ENCODE results near the gene CADM1.
"Not testable (repeated sequence)": the region's sequence is repeated elsewhere in the genome, so short reads cannot be mapped to it uniquely, and the experiment has no call there.

The CADM1 gene

GRCh38 chr11:115476463-115477286 lies 27.5 kb downstream of the CADM1 start:
- DNase-seq = no peak

GRCh38 chr11:115475564-115475963 lies 28.7 kb downstream of the CADM1 start:
- DNase-seq = no peak

GRCh38 chr11:115474306-115474705 lies 29.9 kb downstream of the CADM1 start:
- not testable (repeated sequence) for DNase-seq

DNA sequence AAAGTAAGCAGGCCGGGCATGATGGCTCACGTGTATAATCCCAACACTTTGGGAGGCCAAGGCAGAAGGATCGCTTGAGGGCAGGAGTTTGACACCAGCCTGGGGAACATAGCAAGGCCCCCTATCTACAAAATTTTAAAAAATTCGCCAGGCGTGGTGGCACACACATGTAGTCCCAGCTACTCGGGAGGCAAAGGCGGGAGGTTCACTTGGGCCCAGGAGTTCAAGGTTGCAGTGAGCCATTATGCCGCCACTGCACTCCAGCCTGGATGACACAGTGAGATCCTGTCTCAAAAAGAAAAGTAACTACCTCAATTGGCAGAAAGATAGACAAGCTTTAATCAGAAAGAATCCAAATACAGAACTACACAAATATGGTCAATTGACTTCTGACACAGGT lies 31.0 kb downstream of the CADM1 start:
- DNase-seq = no peak

DNA sequence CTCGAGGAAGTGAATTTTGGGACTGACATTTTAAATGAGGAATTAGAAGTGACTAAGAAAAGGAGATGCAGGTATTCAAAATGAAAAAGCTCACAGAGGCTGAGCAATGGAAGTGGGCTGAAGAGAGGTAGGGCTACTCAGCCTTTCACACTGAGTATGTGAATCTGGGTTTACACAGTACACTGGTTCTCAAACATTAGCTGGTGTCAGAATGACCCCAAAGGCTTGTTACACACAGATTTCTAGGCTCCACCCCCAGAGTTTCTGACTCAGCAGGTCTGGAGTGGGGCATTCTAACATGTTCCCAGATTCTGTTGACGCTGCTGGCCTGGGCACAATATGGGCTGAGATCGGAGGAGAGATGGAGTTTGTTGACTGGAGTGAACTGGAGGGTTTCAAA lies 32.8 kb downstream of the CADM1 start:
- DNase-seq = no peak

GRCh38 chr11:115470928-115471327 lies 33.3 kb downstream of the CADM1 start:
- DNase-seq = no peak

DNA sequence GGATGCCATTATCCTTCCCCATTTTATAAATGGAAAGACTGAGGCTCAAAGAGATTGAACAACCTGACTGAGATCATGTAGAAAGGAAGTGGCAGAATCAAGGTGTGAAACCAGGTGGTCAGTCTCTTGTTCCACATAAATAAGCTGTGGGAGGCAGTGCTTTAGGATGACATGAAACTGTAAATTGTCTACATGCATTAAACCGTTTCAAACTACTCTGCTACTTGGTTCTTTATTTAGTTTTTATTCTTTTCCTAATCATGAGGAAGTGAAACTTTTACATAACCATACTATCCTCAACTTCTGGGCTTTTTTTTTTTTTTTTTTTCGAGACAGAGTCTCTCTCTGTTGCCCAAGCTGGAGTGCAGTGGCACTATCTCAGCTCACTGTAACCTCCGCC lies 34.9 kb downstream of the CADM1 start:
- no peak for DNase-seq

GRCh38 chr11:115466122-115466521 lies 38.1 kb downstream of the CADM1 start:
- no peak for DNase-seq

DNA sequence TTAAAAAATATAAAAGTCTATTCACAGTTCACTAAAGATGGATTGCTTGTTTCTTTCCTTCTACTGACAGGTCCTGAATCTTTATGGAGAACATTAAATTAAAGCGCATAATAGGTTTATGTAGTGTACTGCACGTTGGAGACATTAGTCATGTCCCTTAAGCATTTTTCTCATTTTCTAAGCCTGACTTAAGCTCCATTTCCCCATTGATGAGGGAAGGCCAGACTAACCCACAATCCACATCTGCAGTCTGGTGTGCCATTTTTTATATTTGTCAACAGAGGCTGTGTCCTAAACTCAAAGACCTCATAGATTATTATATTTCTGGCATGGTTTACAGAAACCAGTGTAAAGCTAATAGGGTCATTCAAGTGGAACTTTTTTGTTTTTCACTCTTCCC lies 39.9 kb downstream of the CADM1 start:
- DNase-seq = no peak

DNA sequence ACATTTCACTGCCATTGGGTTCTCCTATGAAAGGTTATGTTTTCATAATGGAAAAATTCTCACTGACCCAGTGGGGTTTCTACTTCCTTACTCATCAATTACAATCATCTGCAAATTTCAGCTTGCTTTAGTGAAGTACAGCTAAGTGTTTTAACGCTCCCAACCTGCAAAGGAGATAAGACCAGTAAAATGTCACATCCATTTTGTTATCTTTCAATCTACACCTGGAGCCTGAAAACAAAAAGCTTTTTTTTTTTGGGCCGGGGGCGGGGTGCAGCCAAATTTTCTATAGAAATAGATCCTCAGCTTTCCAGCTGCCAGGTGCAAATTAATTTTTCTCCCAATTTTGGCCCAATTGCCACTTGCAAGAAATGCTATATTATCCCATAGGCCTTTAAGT lies 40.6 kb downstream of the CADM1 start:
- no peak for DNase-seq

- no peak for DNase-seq
Measured at GRCh38 chr11:115462757-115463156, 41.5 kb downstream of the CADM1 start.

DNA sequence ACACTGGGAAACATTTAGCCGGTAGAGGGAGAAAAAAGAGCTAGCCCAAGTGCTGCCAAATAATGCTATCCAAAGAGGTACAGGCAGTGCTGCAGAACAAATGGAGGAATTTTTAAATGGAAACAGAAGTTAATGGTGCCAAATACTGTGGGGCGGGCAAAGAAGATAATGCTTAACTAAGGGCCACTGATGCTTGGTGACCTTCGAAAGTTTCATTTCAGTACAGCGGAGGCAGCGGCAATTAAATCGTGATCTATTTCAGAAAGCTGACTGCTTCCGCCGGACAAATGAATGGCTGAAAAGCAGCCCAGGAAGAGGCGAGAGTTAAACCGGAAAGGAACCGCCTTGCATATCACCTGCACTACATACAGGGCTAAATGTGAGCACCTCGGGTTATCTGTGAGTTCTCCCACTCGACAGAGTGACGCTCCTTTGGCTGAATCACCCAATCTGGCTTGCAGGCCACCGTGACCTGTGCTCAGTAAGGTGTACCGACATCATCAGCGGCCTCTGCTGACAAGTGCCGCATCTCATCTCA lies 42.1 kb downstream of the CADM1 start:
- DNase-seq = no peak

- no peak for DNase-seq
Measured at GRCh38 chr11:115460512-115460911, 43.7 kb downstream of the CADM1 start.

- DNase-seq = no peak
Measured at GRCh38 chr11:115459563-115459962, 44.7 kb downstream of the CADM1 start.

GRCh38 chr11:115458877-115459276 lies 45.3 kb downstream of the CADM1 start:
- DNase-seq = no peak

DNA sequence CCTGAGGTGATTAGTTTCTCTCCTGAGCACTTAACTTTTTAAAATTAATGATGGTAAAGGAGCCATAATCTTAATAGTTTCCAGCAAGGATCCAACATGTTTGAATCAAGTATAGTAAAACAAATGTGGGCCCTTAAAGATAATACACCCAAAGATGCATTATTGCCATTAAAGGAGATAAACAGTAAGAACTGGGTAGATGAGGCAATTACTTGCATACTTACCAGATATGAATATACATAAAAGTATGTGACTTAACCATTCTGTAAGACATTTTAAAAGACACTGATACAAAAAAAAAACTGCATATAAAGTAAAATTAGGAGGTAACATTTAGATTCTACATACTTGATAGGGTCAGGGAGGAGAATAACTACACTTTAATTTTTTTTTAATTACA lies 48.2 kb downstream of the CADM1 start:
- DNase-seq = no peak

DNA sequence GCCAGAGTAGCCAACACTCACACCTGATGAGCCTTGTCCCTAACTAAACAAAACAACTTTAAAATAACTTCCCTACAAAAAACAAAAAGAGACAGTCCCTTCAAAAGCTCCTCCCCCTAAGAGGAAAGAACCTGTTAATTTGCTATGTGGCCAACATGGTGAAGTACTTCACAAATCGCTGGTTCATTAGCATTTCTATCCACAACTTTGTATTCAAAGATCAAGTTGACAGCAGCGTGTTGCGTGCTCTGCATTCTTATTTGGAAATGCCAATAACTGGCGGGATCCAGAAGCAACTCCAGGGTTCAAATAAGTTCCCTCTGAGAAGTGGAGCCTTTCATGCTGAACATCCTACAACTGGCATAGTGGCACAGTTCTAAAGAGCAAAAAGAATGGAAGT lies 48.6 kb downstream of the CADM1 start:
- DNase-seq = no peak

DNA sequence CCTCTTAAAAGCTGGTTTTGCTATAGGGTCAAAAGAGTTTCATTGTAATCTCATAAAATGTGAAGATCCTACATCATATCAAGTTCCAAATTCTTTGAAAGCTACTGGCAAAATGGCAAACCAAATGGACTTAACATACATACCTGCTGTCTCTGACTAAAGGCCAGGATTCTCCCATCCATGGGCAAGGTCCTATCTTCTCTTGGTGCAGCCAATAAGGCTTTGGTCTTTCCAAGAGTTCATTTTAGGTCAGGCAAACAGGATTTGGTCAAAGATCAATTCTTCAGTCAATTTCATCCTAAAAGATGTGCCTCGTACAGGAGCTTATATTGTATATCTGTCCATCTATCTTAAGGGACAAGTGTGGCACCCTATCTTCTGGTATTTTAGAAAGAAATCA lies 49.7 kb downstream of the CADM1 start:
- no peak for DNase-seq

DNA sequence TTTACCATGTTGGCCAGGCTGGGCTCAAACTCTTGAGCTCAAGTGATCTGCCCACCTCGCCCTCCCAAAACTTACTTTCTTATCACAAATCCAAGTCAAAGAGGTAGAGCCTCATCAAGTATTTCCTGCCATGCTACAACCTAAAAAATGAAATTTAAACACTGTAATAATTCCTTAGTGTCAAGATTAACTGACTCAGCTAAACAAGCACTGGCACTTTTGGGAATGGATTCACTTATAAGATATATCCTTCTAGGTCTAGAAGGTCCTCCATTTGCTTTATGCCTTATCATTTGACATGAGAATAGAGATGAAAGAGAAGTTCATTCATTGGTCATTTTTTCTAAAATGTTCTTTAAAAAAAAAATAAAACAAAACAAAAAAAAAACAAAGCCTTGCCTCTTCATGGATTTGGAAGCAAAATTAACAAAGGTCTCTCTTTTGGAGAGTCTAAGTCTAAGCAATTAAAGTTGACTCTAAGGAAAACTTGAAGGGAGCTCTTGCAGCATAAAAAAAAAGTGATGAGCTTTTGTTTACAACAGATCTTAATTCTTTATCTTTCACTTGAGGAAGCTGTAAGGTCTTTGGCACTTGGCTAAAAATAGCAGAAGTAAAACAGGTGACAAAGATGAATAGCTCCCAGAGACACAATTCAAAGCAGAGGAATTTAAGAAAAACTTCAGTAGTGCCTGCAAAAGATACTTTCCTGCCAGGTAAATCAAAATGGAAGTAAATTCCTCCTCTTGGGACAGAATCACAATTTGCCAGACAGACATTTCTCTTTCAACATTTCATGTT lies 50.3 kb downstream of the CADM1 start:
- DNase-seq = no peak

GRCh38 chr11:115452241-115452640 lies 52.0 kb downstream of the CADM1 start:
- DNase-seq = no peak

DNA sequence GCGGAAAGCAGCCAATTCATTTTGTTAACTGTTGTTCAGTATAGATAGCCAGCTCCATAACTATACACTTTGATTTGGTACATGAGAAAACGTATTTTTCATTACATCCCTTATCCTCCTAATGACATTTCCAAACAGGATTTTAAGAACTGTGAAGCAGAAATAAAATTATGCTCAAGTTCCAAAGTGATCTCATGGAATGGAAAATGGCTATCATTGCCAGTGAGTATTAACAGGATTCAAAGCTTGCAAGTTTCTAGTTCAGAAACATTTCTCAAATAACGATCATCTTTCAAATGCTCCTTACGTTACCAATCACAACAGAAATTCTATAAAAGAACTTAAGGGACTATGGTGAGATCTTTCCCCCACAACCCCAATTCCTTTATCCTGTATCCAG lies 53.7 kb downstream of the CADM1 start:
- DNase-seq = no peak

GRCh38 chr11:115447273-115447864 lies 56.8 kb downstream of the CADM1 start:
- no peak for DNase-seq

DNA sequence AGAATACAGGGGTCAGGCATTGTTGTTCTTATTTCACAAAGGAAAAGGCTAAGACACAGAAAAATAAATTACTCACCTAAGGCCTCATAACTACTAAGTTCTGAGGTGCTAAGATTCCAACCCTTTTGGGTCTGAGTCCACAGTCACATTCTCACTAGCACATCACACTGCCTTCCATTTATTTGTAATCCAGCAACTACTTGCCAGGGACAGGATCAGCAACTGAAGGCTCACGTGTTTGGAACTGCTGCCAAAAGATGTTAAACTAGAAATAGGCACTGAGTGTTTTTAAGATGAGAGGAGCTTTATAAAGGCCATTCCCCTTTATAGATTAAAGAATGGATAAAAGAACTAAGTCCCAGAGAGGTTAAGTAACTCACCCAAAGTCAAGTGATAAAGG lies 58.0 kb downstream of the CADM1 start:
- DNase-seq = no peak

GRCh38 chr11:115444542-115444941 lies 59.7 kb downstream of the CADM1 start:
- no peak for DNase-seq

All from NCI-H226 (cell line).